GM12872 (cell line): ENCODE results near the gene FAM13A.

Experiments
- TF ChIP-seq, protein P1 (sequence below): IDR thresholded peaks from 3 replicates; pipeline ENCODE4 v1.5.1; 2011; ENCODE audit warnings: low read depth, mild to moderate bottlenecking, low read length, moderate library complexity; ENCODE audit not compliant: insufficient read depth

The FAM13A gene

DNA sequence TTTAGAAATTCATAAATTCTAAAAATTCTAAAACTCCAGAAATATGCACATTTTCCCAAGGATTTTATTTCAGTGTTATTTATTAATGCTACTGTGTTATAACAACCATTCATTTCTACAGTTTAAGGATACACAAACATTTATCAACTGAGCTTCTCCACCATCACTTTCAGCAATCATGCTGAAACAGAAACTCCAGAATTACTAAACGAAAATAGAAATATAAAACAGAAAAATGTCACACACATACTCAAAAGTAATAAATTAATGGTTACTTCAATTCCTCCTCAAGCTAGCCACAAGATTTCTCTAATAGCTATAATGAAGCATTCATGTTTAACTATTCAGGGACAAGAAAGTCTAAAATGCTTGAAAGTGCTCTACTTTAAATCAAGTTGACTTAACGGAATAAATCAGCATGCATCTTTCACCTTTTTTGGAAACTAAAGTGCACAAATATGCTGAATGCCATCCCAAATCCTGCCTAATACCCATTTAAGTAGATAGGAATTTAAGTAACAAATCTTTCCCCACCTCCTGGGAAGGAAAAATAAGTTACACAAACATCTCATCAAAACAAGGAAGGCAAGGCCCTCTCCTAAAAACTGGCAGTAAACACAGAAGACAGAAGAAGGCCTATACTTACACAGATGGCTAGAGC is 563 bp downstream of the FAM13A start:
- TF ChIP-seq, protein P1, sequence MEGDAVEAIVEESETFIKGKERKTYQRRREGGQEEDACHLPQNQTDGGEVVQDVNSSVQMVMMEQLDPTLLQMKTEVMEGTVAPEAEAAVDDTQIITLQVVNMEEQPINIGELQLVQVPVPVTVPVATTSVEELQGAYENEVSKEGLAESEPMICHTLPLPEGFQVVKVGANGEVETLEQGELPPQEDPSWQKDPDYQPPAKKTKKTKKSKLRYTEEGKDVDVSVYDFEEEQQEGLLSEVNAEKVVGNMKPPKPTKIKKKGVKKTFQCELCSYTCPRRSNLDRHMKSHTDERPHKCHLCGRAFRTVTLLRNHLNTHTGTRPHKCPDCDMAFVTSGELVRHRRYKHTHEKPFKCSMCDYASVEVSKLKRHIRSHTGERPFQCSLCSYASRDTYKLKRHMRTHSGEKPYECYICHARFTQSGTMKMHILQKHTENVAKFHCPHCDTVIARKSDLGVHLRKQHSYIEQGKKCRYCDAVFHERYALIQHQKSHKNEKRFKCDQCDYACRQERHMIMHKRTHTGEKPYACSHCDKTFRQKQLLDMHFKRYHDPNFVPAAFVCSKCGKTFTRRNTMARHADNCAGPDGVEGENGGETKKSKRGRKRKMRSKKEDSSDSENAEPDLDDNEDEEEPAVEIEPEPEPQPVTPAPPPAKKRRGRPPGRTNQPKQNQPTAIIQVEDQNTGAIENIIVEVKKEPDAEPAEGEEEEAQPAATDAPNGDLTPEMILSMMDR: no peak

GRCh38 chr4:89055157-89056080 is 1.6 kb downstream of the FAM13A start:
- TF ChIP-seq, protein P1: no peak

DNA sequence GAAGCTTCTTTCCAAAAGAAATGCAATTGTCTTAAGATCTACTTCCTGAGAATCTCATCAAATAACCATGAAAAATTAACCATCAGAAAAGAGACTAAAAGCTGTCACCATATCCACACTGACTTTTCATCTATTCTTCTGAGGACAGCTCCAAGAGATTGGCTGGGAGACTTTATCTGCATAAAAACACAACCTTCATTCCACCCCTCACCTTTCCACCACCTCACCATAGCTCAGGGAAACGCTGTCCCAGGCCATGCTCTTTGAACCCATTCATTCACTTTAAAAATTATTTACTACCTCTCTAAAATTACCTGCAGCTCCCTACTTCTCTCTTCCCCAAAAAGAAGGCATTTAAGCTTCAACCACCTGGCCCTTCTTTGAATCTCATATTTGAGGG is 2.4 kb downstream of the FAM13A start:
- TF ChIP-seq, protein P1: no peak

DNA sequence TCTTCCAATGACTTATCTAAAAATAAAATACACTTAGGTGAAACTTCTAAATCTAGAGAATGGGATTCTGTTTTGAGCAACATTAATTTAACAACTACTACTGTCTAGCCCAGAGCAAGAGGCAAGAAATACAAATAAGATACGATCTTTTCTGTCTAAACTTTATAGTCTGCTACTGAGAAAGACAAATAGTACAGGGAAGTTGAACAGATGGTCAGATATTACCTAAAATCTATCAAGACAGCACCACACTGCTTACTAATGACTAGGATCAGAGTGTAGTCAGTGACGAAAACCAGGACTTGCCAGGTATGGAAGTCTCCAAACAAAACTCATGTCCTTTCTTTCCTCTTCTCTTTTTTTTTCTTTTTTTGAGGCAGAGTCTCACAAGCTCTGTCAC is 7.1 kb downstream of the FAM13A start:
- TF ChIP-seq, protein P1: no peak

- TF ChIP-seq, protein P1: no peak
These were observed 7.9 kb downstream of the FAM13A start for GRCh38 chr4:89048906-89049601.

DNA sequence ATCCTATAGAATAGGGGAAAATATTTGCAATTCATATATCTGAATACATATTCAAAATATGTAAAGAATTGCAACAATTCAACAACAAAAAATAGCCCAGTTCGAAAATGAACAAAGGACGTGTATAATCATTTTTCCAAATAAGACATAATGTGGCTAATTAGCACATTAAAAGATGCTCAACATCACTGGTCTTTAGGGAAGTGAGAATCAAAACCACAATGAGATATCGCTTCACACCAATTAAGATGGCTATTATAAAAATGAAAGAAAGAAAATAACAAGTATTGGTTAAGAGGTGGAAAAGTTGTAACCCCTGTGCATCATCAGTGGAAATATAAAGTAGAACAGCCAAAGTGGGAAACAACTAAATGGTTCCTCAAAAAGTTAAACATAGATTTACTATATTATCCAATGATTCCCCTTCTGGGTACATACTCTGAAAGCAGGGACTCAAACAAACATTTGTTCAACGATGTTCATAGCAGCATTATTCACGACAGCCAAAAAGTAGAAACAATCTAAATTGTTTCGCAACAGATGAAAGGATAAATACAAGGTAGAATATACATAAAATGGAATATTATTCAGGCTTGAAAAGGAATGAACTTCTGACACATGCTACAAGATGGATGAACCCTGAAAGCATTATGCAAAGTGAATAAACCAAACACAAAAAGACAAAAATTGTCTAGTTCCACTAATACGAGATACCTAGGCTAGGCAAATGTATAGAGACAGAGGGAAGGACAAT is 12.7 kb downstream of the FAM13A start:
- TF ChIP-seq, protein P1: no peak

GRCh38 chr4:89042055-89042454 is 14.9 kb downstream of the FAM13A start:
- TF ChIP-seq, protein P1: no peak
